Kidney (tissue), 14 donors: ENCODE data around the gene WDR81. TPM values are rescaled to one million over a fixed set of nuclear protein-coding genes. Genes with fewer than 3 reads are reported as not detected.
"Not testable (repeated sequence)": the region's sequence is repeated elsewhere in the genome, so short reads cannot be mapped to it uniquely, and the experiment has no call there.

Source experiments
- DNase-seq, 5 donors: peaks; one replicate each; pipeline ENCODE4 v3.0.0-alpha.2; 2013 to 2020
- FAIRE-seq: peaks from 2 replicates; lab custom pipeline; 2012; peaks lifted over from hg19 to GRCh38; lab: Jason Lieb, UNC
- H3K27ac ChIP-seq, 2 donors: one replicate each; pipeline ENCODE4 v1.7.0; 2013; ENCODE audit warnings: low read depth in 2 of 2, low read length in 2 of 2, inconsistent platforms in 1 of 2
- H3K27me3 ChIP-seq: one replicate; pipeline ENCODE4 v1.7.1; 2013; ENCODE audit warnings: low read length, inconsistent platforms; ENCODE audit not compliant: control insufficient read depth, insufficient read depth
- H3K36me3 ChIP-seq, 3 donors: one replicate each; pipeline versions ENCODE4 v1.7.0 to v1.7.1; 2013; ENCODE audit warnings: low read length in 3 of 3, control low read depth in 1 of 3, inconsistent platforms in 1 of 3; ENCODE audit not compliant: insufficient read depth in 3 of 3, control insufficient read depth in 2 of 3
- H3K4me1 ChIP-seq, 3 donors: one replicate each; pipeline versions ENCODE4 v1.7.0 to v1.7.1; 2013; ENCODE audit warnings: low read length in 3 of 3, inconsistent platforms in 1 of 3, low read depth in 1 of 3; ENCODE audit not compliant: control insufficient read depth in 2 of 3, insufficient read depth in 2 of 3
- H3K4me3 ChIP-seq, 3 donors: one replicate each; pipeline versions ENCODE4 v1.7.0 to v1.8.1; 2013; ENCODE audit warnings: low read length in 3 of 3, control low read depth in 1 of 3, inconsistent platforms in 1 of 3
- H3K9ac ChIP-seq, 3 donors: one replicate each; pipeline versions ENCODE4 v1.7.0 to v1.7.1; 2013; ENCODE audit warnings: low read length in 3 of 3, control low read depth in 1 of 3, inconsistent platforms in 1 of 3
- H3K9me3 ChIP-seq, 3 donors: one replicate each; pipeline versions ENCODE4 v1.7.0 to v1.7.1; 2013; ENCODE audit warnings: low read length in 3 of 3, control low read depth in 1 of 3, inconsistent platforms in 1 of 3; ENCODE audit not compliant: control insufficient read depth in 2 of 3, insufficient read depth in 1 of 3
- intact Hi-C: fragments of 100-400 bp; cut with DNase I; formaldehyde crosslinking; loops from one replicate; pipeline ENCODE4 v1.11.1; 2022
- polyA plus RNA-seq: library from polyadenylated mRNA; stranded (reverse); fragments of 350-450 nt; fragmentation: Illumina TruSeq; extraction: RNeasy Lipid Tissue Mini Kit (QIAGEN cat#74804); gene quantifications from one replicate; pipeline ENCODE4 v1.2.3, GENCODE V29; 2014; ENCODE audit warnings: low read depth, low replicate concordance; ENCODE audit not compliant: insufficient read depth
- total RNA-seq: library from RNA; stranded (reverse); fragmentation: NEBNext Ultra II Directional; extraction: Animal tissue kit (Norgen Biotek cat#: 25700); gene quantifications from one replicate; pipeline ENCODE4 v1.2.1, GENCODE V29; 2021
- TF ChIP-seq, protein P1 (sequence below): IDR thresholded peaks from 3 replicates; pipeline ENCODE4 v1.5.1; 2012; ENCODE audit warnings: mild to moderate bottlenecking, moderate library complexity, borderline replicate concordance; ENCODE audit not compliant: insufficient read depth; ENCODE audit errors: extremely low read depth
- donor health status: control.
- donor health status: control.
- donor health status: control.
- donor health status: control.
- donor health status: control.
- donor health status: DM: yes; HTN: yes; CAD: no.
- donor health status: Normal renal cell carcinoma (clear cell type).

The WDR81 gene
- total and polyA plus RNA-seq, 2 donors from 2014 or later = 16.1 to 28.5 TPM

GRCh38 chr17:1693339-1693738 is 31.2 kb upstream of the WDR81 start:
- FAIRE-seq = no peak

GRCh38 chr17:1695365-1695764 is 29.1 kb upstream of the WDR81 start:
- H3K9me3 ChIP-seq = no peaks in the 10 kb centered on the region
- no peak overlapping the region for H3K27ac ChIP-seq
- no peak overlapping the region for H3K4me3 ChIP-seq
- intact Hi-C loops = no loop called here
- H3K9ac ChIP-seq = no peak overlapping the region
- FAIRE-seq = no peak
- H3K4me1 ChIP-seq = no peaks in the 10 kb centered on the region
- no peaks in the 10 kb centered on the region for H3K36me3 ChIP-seq
- H3K27me3 ChIP-seq = no peaks in the 10 kb centered on the region
- no peak for DNase-seq
- TF ChIP-seq, protein P1, sequence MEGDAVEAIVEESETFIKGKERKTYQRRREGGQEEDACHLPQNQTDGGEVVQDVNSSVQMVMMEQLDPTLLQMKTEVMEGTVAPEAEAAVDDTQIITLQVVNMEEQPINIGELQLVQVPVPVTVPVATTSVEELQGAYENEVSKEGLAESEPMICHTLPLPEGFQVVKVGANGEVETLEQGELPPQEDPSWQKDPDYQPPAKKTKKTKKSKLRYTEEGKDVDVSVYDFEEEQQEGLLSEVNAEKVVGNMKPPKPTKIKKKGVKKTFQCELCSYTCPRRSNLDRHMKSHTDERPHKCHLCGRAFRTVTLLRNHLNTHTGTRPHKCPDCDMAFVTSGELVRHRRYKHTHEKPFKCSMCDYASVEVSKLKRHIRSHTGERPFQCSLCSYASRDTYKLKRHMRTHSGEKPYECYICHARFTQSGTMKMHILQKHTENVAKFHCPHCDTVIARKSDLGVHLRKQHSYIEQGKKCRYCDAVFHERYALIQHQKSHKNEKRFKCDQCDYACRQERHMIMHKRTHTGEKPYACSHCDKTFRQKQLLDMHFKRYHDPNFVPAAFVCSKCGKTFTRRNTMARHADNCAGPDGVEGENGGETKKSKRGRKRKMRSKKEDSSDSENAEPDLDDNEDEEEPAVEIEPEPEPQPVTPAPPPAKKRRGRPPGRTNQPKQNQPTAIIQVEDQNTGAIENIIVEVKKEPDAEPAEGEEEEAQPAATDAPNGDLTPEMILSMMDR = no peak

More at GRCh38 chr17:1693339-1693738, 31.2 kb upstream of the WDR81 start:
- Histone ChIP-seq H3K36me3 (no peaks in the 10 kb centered on the region), H3K27ac (no peak overlapping the region), H3K4me1 (no peaks in the 10 kb centered on the region), H3K27me3 (no peaks in the 10 kb centered on the region), H3K9me3 (no peaks in the 10 kb centered on the region), H3K9ac (no peak overlapping the region), H3K4me3 (no peak overlapping the region)
- intact Hi-C loops = no loop called here
- TF ChIP-seq, protein P1 = no peak
- no peak for DNase-seq

DNA sequence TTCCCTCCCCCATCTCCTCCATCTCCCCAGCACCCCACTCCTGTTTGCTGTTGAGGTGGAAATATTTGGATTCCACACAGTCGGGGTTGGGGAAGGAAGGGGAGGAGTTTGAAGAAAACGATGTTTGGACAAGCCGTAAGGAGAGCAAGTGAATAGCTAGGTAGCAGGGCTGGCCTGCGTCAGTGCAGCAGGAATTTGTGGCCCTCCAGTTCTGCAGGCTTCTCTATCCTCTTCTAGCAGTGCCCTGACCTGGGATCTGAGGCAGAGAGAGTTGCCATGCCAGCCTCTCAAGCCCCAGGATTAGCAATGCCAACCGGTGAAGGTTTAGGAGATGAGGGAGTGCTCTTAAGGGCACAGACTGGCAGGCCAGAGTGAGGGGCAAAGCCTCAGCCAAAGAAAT is 26.8 kb upstream of the WDR81 start:
- DNase-seq = no peak
- intact Hi-C loops = no loop called here
- TF ChIP-seq, protein P1 = no peak
- Histone ChIP-seq H3K9ac (no peak overlapping the region), H3K9me3 (no peaks in the 10 kb centered on the region), H3K4me1 (no peaks in the 10 kb centered on the region), H3K36me3 (no peaks in the 10 kb centered on the region), H3K4me3 (no peak overlapping the region), H3K27me3 (no peaks in the 10 kb centered on the region), H3K27ac (no peak overlapping the region)
- no peak for FAIRE-seq

DNA sequence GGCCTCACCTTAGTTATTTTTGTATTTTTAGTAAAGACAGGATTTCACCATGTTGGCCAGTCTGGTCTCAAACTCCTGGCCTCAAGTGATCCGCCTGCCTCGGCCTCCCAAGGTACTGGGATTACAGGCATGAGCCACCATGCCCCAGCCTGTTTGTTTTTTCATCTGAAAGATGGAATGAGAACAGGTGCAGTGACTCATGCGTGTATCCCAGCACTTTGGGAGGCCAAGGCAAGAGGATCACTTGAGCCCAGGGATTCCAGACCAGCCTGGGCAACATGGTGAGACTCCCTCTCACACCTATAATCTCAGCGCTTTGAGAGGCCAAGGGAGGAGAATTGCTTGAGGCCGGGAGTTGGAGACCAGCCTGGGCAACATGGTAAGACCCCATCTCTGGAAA is 24.6 kb upstream of the WDR81 start:
- H3K9ac ChIP-seq, H3K4me3 ChIP-seq, H3K9me3 ChIP-seq, intact Hi-C loops, FAIRE-seq, H3K27me3 ChIP-seq, H3K36me3 ChIP-seq, DNase-seq, H3K4me1 ChIP-seq, H3K27ac ChIP-seq: not testable (repeated sequence)
